KMS-11 (cell line): Measurements from ENCODE around the gene TM7SF2.
A peak's percentile ranks its signal among the peaks of the same experiment; 100 is the strongest.

Source experiments
- H2AFZ ChIP-seq: fragments of 200-600 bp; sonication (generic); 2 replicates; pipeline ENCODE4 v1.6.1; 2016; ENCODE audit warnings: antibody characterized with exemption, mixed run types, low read depth
- H3K27ac ChIP-seq: fragments of 200-600 bp; sonication (generic); 2 replicates; pipeline ENCODE4 v1.6.1; 2016; ENCODE audit warnings: mild to moderate bottlenecking, mixed run types
- H3K27me3 ChIP-seq: fragments of 200-600 bp; sonication (generic); 2 replicates; pipeline ENCODE4 v1.6.1; 2017; ENCODE audit warnings: mild to moderate bottlenecking, low read depth, mixed run types, moderate library complexity; ENCODE audit not compliant: insufficient read depth
- H3K36me3 ChIP-seq: fragments of 200-600 bp; sonication (generic); 2 replicates; pipeline ENCODE4 v1.6.1; 2017; ENCODE audit warnings: mild to moderate bottlenecking, mixed run types; ENCODE audit not compliant: insufficient read depth
- H3K4me1 ChIP-seq: fragments of 200-600 bp; sonication (generic); 2 replicates; pipeline ENCODE4 v1.6.1; 2016; ENCODE audit warnings: mild to moderate bottlenecking, low read depth, mixed run types; ENCODE audit not compliant: poor library complexity, severe bottlenecking
- H3K4me2 ChIP-seq: fragments of 200-600 bp; sonication (generic); 2 replicates; pipeline ENCODE4 v1.7.0; 2016; ENCODE audit warnings: mild to moderate bottlenecking, mixed run types
- H3K4me3 ChIP-seq: fragments of 200-600 bp; sonication (generic); IDR thresholded peaks from 2 replicates; pipeline ENCODE4 v1.6.1; 2017; ENCODE audit warnings: low read depth, low read length, mixed read lengths; ENCODE audit not compliant: insufficient read depth
- H3K79me2 ChIP-seq: fragments of 200-600 bp; sonication (generic); 2 replicates; pipeline ENCODE4 v1.6.1; 2016; ENCODE audit warnings: low read depth, mixed run types; ENCODE audit not compliant: insufficient read depth
- H3K9ac ChIP-seq: fragments of 200-600 bp; sonication (generic); 2 replicates; pipeline ENCODE4 v1.6.1; 2016; ENCODE audit warnings: mild to moderate bottlenecking, mixed run types
- H4K20me1 ChIP-seq: fragments of 200-600 bp; sonication (generic); 2 replicates; pipeline ENCODE4 v1.6.1; 2016; ENCODE audit warnings: mild to moderate bottlenecking, mixed run types; ENCODE audit not compliant: insufficient read depth
- CTCF ChIP-seq: fragments of 200-600 bp; sonication (generic); conservative IDR thresholded peaks from 2 replicates; pipeline ENCODE4 v1.6.1; 2017; ENCODE audit warnings: low read depth, mild to moderate bottlenecking, antibody characterized with exemption, low read length, moderate library complexity, mixed read lengths

TM7SF2 gene

GRCh38 chr11:65119670-65119995 lies 8.0 kb downstream of the TM7SF2 start:
- H3K4me3 ChIP-seq, result no peak overlapping the region
- peaks cover 69% of the 10 kb centered on the region for H3K79me2 ChIP-seq
- H3K4me1 ChIP-seq, result peaks cover 52% of the 10 kb centered on the region
- H3K9ac ChIP-seq, result no peak overlapping the region; the same call in 1 of the 2 replicates
- no peak for TF ChIP-seq CTCF
- no peaks in the 10 kb centered on the region for H3K36me3 ChIP-seq
- no peaks in the 10 kb centered on the region for H4K20me1 ChIP-seq
- peak overlapping the region; percentile 32; the same call in 1 of the 2 replicates for H3K27ac ChIP-seq
- H3K4me2 ChIP-seq, result peak overlapping the region; percentile 39; the same call in 1 of the 2 replicates
- H3K27me3 ChIP-seq, result no peaks in the 10 kb centered on the region
- no peak overlapping the region for H2AFZ ChIP-seq

- no peaks in the 10 kb centered on the region for H4K20me1 ChIP-seq
- peak overlapping the region; percentile 56 for H3K4me2 ChIP-seq
- H2AFZ ChIP-seq, result no peak overlapping the region
- H3K79me2 ChIP-seq, result peaks cover 66% of the 10 kb centered on the region
- peak overlapping the region; percentile 86; the same call in 1 of the 2 replicates for H3K9ac ChIP-seq
- no peaks in the 10 kb centered on the region for H3K36me3 ChIP-seq
- peaks cover 49% of the 10 kb centered on the region for H3K4me1 ChIP-seq
- TF ChIP-seq CTCF, result no peak
- H3K27me3 ChIP-seq, result no peaks in the 10 kb centered on the region
- peak overlapping the region; percentile 59; the same call in 1 of the 2 replicates for H3K27ac ChIP-seq
- H3K4me3 ChIP-seq, result no peak overlapping the region
Observed at GRCh38 chr11:65120831-65121230, 9.2 kb downstream of the TM7SF2 start.

- no peaks in the 10 kb centered on the region for H3K36me3 ChIP-seq
Observed at GRCh38 chr11:65121447-65121864, 9.8 kb downstream of the TM7SF2 start.

DNA sequence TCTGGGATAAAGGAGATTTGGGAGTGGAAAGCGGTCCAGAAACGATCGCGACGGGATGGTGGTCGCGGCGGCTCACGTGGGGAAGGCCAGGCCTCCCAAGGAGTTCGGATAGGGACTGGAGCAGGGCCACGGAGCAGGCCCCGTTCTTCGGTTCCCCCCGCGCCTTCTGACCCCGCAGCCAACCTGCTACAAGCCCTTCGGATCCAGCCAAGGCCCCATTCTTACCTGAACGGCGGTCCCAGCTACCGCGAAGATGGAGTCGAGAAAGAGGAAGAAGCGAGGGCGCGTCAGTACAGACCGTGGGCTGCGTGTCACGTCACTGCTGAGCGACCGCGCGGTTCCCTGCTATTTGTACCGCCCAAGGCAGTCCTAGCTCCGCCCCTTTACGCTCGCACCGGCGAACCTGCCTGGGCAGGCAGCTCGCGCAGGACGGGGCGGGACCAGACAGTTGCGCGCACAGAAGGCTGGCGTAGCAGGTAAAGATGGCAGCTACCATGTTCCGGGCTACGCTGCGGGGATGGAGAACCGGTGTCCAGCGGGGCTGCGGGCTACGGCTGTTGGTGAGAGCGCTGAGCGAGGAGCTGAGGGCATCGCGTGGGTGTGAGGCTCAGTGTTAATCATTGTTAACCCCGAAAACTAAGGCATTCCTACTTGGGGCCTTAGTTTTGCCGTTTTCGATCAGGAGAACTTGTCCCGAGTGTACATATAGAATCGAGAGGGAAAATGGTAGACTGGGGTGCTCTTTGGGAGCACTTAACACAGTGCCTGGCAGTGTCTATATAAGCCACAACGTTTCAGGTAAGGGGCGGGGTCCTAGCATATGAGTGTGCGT lies 10.4 kb downstream of the TM7SF2 start, which contains the start of the genes FAU and MRPL49:
Gene FAU (minus strand): TSS at position 270 of the 832 bp plus-strand sequence. CDS start 321 bp downstream, outside the sequence.
Gene MRPL49 (plus strand): TSS at position 457 of the 832 bp plus-strand sequence. CDS start 26 bp downstream, at position 483.
- no peaks in the 10 kb centered on the region for H3K27me3 ChIP-seq
- H3K79me2 ChIP-seq, result peaks cover 53% of the 10 kb centered on the region
- no peak within 1 kb of the TSS for H3K4me3 ChIP-seq
- peaks cover 39% of the 10 kb centered on the region for H3K4me1 ChIP-seq
- TF ChIP-seq CTCF, result no peak
- H4K20me1 ChIP-seq, result no peaks in the 10 kb centered on the region
- peak within 1 kb of the TSS; percentile 96 for H3K4me2 ChIP-seq
- H2AFZ ChIP-seq, result peak within 1 kb of the TSS; percentile 51
- no peaks in the 10 kb centered on the region; the same call in 1 of the 2 replicates for H3K36me3 ChIP-seq
- H3K27ac ChIP-seq, result peak within 1 kb of the TSS; percentile 59
- H3K9ac ChIP-seq, result peak within 1 kb of the TSS; percentile 86

More at GRCh38 chr11:65121447-65121864, 9.8 kb downstream of the TM7SF2 start:
- no peaks in the 10 kb centered on the region for H3K27me3 ChIP-seq
- TF ChIP-seq CTCF, result no peak
- peak overlapping the region; percentile 86 for H3K9ac ChIP-seq
- peaks cover 42% of the 10 kb centered on the region for H3K4me1 ChIP-seq
- H2AFZ ChIP-seq, result no peak overlapping the region
- H3K27ac ChIP-seq, result peak overlapping the region; percentile 59
- peaks cover 59% of the 10 kb centered on the region for H3K79me2 ChIP-seq
- no peaks in the 10 kb centered on the region for H4K20me1 ChIP-seq
- H3K4me3 ChIP-seq, result no peak overlapping the region
- peak overlapping the region; percentile 56 for H3K4me2 ChIP-seq
